GM23338 (cell line): ENCODE measurements around the gene CEP55. TPM values are rescaled to one million over a fixed set of nuclear protein-coding genes. Genes with fewer than 3 reads are reported as not detected.

ENCODE experiments used
- ATAC-seq: fragments of 200-7000 bp; cut with Tn5 transposase; 3 replicates; pipeline ENCODE4 v1.9.1; 2020
- DNase-seq: peaks from one replicate; pipeline ENCODE4 v3.0.0-alpha.2; 2015; ENCODE audit warnings: low spot score
- H2AFZ ChIP-seq: fragments of 200-600 bp; sonication (generic); 2 replicates; pipeline ENCODE4 v1.8.0; 2016; ENCODE audit warnings: antibody characterized with exemption, mild to moderate bottlenecking, moderate library complexity
- H3F3A ChIP-seq: fragments of 200-600 bp; sonication (generic); replicated peaks from 2 replicates; pipeline ENCODE4 v1.8.0; 2017; ENCODE audit warnings: antibody characterized with exemption, mixed run types, low read depth
- H3K27ac ChIP-seq: fragments of 200-600 bp; sonication (generic); 2 replicates; pipeline ENCODE4 v1.6.1; 2016; ENCODE audit warnings: low read depth
- H3K27me3 ChIP-seq: fragments of 200-600 bp; sonication (generic); 2 replicates; pipeline ENCODE4 v1.8.0; 2016; ENCODE audit warnings: mild to moderate bottlenecking, mixed run types, moderate library complexity; ENCODE audit not compliant: insufficient read depth
- H3K36me3 ChIP-seq: fragments of 200-600 bp; sonication (generic); 2 replicates; pipeline ENCODE4 v1.8.0; 2016; ENCODE audit warnings: mild to moderate bottlenecking; ENCODE audit not compliant: insufficient read depth
- H3K4me1 ChIP-seq: fragments of 200-600 bp; sonication (generic); 2 replicates; pipeline ENCODE4 v1.8.0; 2016; ENCODE audit warnings: mild to moderate bottlenecking, moderate library complexity; ENCODE audit not compliant: insufficient read depth
- H3K4me2 ChIP-seq: fragments of 200-600 bp; sonication (generic); 2 replicates; pipeline ENCODE4 v1.7.1; 2017; ENCODE audit warnings: mixed run types
- H3K4me3 ChIP-seq: fragments of 200-600 bp; sonication (generic); 2 replicates; pipeline ENCODE4 v1.6.1; 2016; ENCODE audit warnings: mixed run types
- H3K79me2 ChIP-seq: fragments of 200-600 bp; sonication (generic); replicated peaks from 2 replicates; pipeline ENCODE4 v1.8.0; 2017; ENCODE audit warnings: mild to moderate bottlenecking; ENCODE audit not compliant: insufficient read depth
- H3K9me2 ChIP-seq: fragments of 200-600 bp; sonication (generic); 2 replicates; pipeline ENCODE4 v1.8.0; 2017; ENCODE audit not compliant: insufficient read depth
- H4K20me1 ChIP-seq: fragments of 200-600 bp; sonication (generic); replicated peaks from 2 replicates; pipeline ENCODE4 v1.8.0; 2017; ENCODE audit warnings: mild to moderate bottlenecking; ENCODE audit not compliant: insufficient read depth
- H3K27ac Mint-ChIP-seq: 2 replicates; pipeline ENCODE4 v1.8.0; 2020; ENCODE audit warnings: inconsistent platforms, mild to moderate bottlenecking, moderate library complexity, mixed read lengths
- H3K27me3 Mint-ChIP-seq: 3 replicates; pipeline ENCODE4 v1.8.0; 2022; ENCODE audit warnings: low read depth, mild to moderate bottlenecking, moderate library complexity, mixed read lengths, inconsistent platforms; ENCODE audit not compliant: insufficient read depth, poor library complexity
- H3K36me3 Mint-ChIP-seq: 3 replicates; pipeline ENCODE4 v1.8.0; 2021; ENCODE audit warnings: low read depth, mild to moderate bottlenecking, inconsistent platforms, moderate library complexity, mixed read lengths
- H3K4me1 Mint-ChIP-seq: 3 replicates; pipeline ENCODE4 v1.8.0; 2020; ENCODE audit warnings: mild to moderate bottlenecking, inconsistent platforms, mixed read lengths
- H3K4me3 Mint-ChIP-seq: 3 replicates; pipeline ENCODE4 v1.8.0; 2021; ENCODE audit warnings: moderate library complexity, mild to moderate bottlenecking, inconsistent platforms, mixed read lengths
- H3K9me3 Mint-ChIP-seq: 3 replicates; pipeline ENCODE4 v1.8.0; 2020; ENCODE audit warnings: moderate library complexity, mild to moderate bottlenecking, inconsistent platforms, mixed read lengths
- EZH2 ChIP-seq: fragments of 200-600 bp; sonication (generic); IDR thresholded peaks from one replicate; pipeline ENCODE4 v1.8.0; 2017; ENCODE audit warnings: antibody characterized with exemption, mild to moderate bottlenecking, low read depth; ENCODE audit not compliant: unreplicated experiment
- EZH2phosphoT487 ChIP-seq: fragments of 200-600 bp; sonication (generic); IDR thresholded peaks from one replicate; pipeline ENCODE4 v1.8.1; 2018; ENCODE audit warnings: antibody characterized with exemption; ENCODE audit not compliant: unreplicated experiment
- JUNB ChIP-seq: IDR thresholded peaks from one replicate; pipeline ENCODE4 v1.6.1; 2016; ENCODE audit warnings: antibody characterized with exemption; ENCODE audit not compliant: unreplicated experiment
- POLR2AphosphoS5 ChIP-seq: IDR thresholded peaks from 2 replicates; pipeline ENCODE4 v1.6.1; 2016; ENCODE audit warnings: antibody characterized with exemption, low read depth
- ZNF331 ChIP-seq: fragments of 250-450 bp; sonication (Bioruptor Pico); IDR thresholded peaks from 2 replicates; pipeline ENCODE4 v1.5.0; 2020; ENCODE audit warnings: low read depth, mild to moderate bottlenecking, moderate library complexity
- polyA plus RNA-seq: library from polyadenylated mRNA; unstranded; fragments of >200 nt; fragmentation: Nextera tagmentation; extraction: Ambion mirVana; gene quantifications from 2 replicates; pipeline ENCODE4 v1.2.1, GENCODE V29; 2016
- total RNA-seq: library from RNA; depleted of rRNA; stranded (reverse); fragments of >200 nt; shearing (Covaris generic); gene quantifications from 2 replicates; pipeline ENCODE4 v1.2.3, GENCODE V29; 2014
- TF ChIP-seq, protein P1 (sequence below): IDR thresholded peaks from 2 replicates; pipeline ENCODE4 v1.6.1; 2016; ENCODE audit warnings: antibody characterized with exemption
- TF ChIP-seq, protein P2 (sequence below): IDR thresholded peaks from one replicate; pipeline ENCODE4 v1.6.1; 2018; ENCODE audit warnings: antibody characterized with exemption; ENCODE audit not compliant: unreplicated experiment

Gene CEP55
- total and polyA plus RNA-seq, 2 experiments from 2014 or later = 12.4 to 22.4 TPM

- Histone ChIP-seq H3K27me3 (peaks cover 90% of the 10 kb centered on the region), H4K20me1 (no peaks in the 10 kb centered on the region; the same call in 1 of the 2 replicates), H3K4me1 (peaks cover 6% of the 10 kb centered on the region), H3K9me2 (no peaks in the 10 kb centered on the region), H3K79me2 (no peaks in the 10 kb centered on the region), H3K27ac (no peak overlapping the region), H3F3A (peaks cover 7% of the 10 kb centered on the region; the same call in 1 of the 2 replicates), H3K36me3 (no peaks in the 10 kb centered on the region), H3K4me3 (peak overlapping the region; percentile 66), H2AFZ (peak overlapping the region; percentile 66), H3K4me2 (peak overlapping the region; percentile 90)
- H3K27me3 Mint-ChIP-seq = peaks cover 61% of the 10 kb centered on the region
- H3K4me1 Mint-ChIP-seq = peaks cover 14% of the 10 kb centered on the region
- DNase-seq (no peak), ATAC-seq (no peak; the same call in 2 of the 3 replicates)
- no peak for TF ChIP-seq POLR2AphosphoS5
- TF ChIP-seq JUNB = no peak
- TF ChIP-seq, protein P1, sequence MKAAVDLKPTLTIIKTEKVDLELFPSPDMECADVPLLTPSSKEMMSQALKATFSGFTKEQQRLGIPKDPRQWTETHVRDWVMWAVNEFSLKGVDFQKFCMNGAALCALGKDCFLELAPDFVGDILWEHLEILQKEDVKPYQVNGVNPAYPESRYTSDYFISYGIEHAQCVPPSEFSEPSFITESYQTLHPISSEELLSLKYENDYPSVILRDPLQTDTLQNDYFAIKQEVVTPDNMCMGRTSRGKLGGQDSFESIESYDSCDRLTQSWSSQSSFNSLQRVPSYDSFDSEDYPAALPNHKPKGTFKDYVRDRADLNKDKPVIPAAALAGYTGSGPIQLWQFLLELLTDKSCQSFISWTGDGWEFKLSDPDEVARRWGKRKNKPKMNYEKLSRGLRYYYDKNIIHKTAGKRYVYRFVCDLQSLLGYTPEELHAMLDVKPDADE = no peak
- TF ChIP-seq EZH2phosphoT487 = no peak
- no peak for TF ChIP-seq ZNF331 (CRISPR knock-in tag)
- TF ChIP-seq EZH2 = peak; percentile 79
- TF ChIP-seq, protein P2, sequence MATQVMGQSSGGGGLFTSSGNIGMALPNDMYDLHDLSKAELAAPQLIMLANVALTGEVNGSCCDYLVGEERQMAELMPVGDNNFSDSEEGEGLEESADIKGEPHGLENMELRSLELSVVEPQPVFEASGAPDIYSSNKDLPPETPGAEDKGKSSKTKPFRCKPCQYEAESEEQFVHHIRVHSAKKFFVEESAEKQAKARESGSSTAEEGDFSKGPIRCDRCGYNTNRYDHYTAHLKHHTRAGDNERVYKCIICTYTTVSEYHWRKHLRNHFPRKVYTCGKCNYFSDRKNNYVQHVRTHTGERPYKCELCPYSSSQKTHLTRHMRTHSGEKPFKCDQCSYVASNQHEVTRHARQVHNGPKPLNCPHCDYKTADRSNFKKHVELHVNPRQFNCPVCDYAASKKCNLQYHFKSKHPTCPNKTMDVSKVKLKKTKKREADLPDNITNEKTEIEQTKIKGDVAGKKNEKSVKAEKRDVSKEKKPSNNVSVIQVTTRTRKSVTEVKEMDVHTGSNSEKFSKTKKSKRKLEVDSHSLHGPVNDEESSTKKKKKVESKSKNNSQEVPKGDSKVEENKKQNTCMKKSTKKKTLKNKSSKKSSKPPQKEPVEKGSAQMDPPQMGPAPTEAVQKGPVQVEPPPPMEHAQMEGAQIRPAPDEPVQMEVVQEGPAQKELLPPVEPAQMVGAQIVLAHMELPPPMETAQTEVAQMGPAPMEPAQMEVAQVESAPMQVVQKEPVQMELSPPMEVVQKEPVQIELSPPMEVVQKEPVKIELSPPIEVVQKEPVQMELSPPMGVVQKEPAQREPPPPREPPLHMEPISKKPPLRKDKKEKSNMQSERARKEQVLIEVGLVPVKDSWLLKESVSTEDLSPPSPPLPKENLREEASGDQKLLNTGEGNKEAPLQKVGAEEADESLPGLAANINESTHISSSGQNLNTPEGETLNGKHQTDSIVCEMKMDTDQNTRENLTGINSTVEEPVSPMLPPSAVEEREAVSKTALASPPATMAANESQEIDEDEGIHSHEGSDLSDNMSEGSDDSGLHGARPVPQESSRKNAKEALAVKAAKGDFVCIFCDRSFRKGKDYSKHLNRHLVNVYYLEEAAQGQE = no peak
- peak overlapping the region; percentile 81 for H3K4me3 Mint-ChIP-seq
- no peaks in the 10 kb centered on the region for H3K9me3 Mint-ChIP-seq
- H3K36me3 Mint-ChIP-seq = no peaks in the 10 kb centered on the region
- H3K27ac Mint-ChIP-seq = no peak overlapping the region
These were observed 71.1 kb downstream of the CEP55 start for GRCh38 chr10:93567277-93568104.

DNA sequence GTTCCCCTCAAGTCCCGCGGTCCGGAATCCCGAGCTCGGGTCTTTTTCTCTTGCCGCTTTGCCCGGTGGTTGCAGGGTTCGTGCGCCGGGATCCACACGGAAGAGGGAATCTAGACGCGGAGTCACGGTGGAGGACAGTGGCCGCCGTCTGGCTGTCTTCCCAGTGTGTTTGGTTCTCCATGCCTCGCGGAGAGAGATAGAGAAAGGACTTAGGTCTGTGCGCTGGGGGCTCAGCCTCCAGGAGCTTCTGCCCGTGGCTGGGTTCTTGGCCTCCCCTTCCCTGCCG is 71.6 kb downstream of the CEP55 start:
- DNase-seq (peak; percentile 22), ATAC-seq (peak; percentile 7)
- Mint-ChIP-seq H3K27me3 (peaks cover 61% of the 10 kb centered on the region), H3K4me1 (peaks cover 14% of the 10 kb centered on the region), H3K9me3 (no peaks in the 10 kb centered on the region), H3K4me3 (peak overlapping the region; percentile 81), H3K36me3 (no peaks in the 10 kb centered on the region), H3K27ac (no peak overlapping the region)
- Histone ChIP-seq H3K4me3 (peak overlapping the region; percentile 66), H3K27me3 (peaks cover 92% of the 10 kb centered on the region), H3K79me2 (no peaks in the 10 kb centered on the region), H2AFZ (peak overlapping the region; percentile 47; the same call in 1 of the 2 replicates), H3K36me3 (no peaks in the 10 kb centered on the region), H3K4me2 (peak overlapping the region; percentile 90), H3F3A (peaks cover 7% of the 10 kb centered on the region; the same call in 1 of the 2 replicates), H3K27ac (no peak overlapping the region), H4K20me1 (no peaks in the 10 kb centered on the region; the same call in 1 of the 2 replicates), H3K9me2 (no peaks in the 10 kb centered on the region), H3K4me1 (peaks cover 6% of the 10 kb centered on the region)
- TF ChIP-seq EZH2phosphoT487 = peak; percentile 9
- TF ChIP-seq, protein P1 = no peak
- TF ChIP-seq EZH2 = peak; percentile 5
